Measurements from ENCODE around the gene AK8.
"Not testable (repeated sequence)": the region's sequence is repeated elsewhere in the genome, so short reads cannot be mapped to it uniquely, and the experiment has no call there.

The AK8 gene

GRCh38 chr9:132742821-132743311, 135.2 kb downstream of the AK8 start:
- DNase-seq (ENCODE audit: low read depth in 2 of 2): no peak

GRCh38 chr9:132740526-132741309, 137.4 kb downstream of the AK8 start:
- no peak for DNase-seq (ENCODE audit: low read depth in 2 of 2)

GRCh38 chr9:132739710-132740310, 138.3 kb downstream of the AK8 start:
- no peak for DNase-seq (ENCODE audit: low read depth in 2 of 2)

- no peak for DNase-seq (ENCODE audit: low read depth in 2 of 2)
Measured at GRCh38 chr9:132733260-132733815, 144.7 kb downstream of the AK8 start.

GRCh38 chr9:132732326-132733259, 145.5 kb downstream of the AK8 start:
- no peak for DNase-seq (ENCODE audit: low read depth in 2 of 2)

GRCh38 chr9:132731230-132731629, 146.9 kb downstream of the AK8 start:
- DNase-seq (ENCODE audit: low read depth in 2 of 2): no peak

GRCh38 chr9:132730054-132731033, 147.7 kb downstream of the AK8 start:
- DNase-seq (ENCODE audit: low read depth in 2 of 2): no peak

- DNase-seq (ENCODE audit: low read depth in 2 of 2): no peak
Measured at GRCh38 chr9:132729235-132729890, 148.7 kb downstream of the AK8 start.

GRCh38 chr9:132728497-132728896, 149.6 kb downstream of the AK8 start:
- DNase-seq (ENCODE audit: low read depth in 2 of 2): no peak

GRCh38 chr9:132728071-132728470, 150.0 kb downstream of the AK8 start:
- DNase-seq (ENCODE audit: low read depth in 2 of 2): no peak

- DNase-seq (ENCODE audit: low read depth in 2 of 2): no peak
Measured at GRCh38 chr9:132726576-132727130, 151.4 kb downstream of the AK8 start.

GRCh38 chr9:132725306-132725705, 152.8 kb downstream of the AK8 start:
- DNase-seq (ENCODE audit: low read depth in 2 of 2): no peak

GRCh38 chr9:132723809-132724208, 154.3 kb downstream of the AK8 start:
- no peak for DNase-seq (ENCODE audit: low read depth in 2 of 2)

GRCh38 chr9:132722564-132723065, 155.5 kb downstream of the AK8 start:
- DNase-seq (ENCODE audit: low read depth in 2 of 2): no peak

GRCh38 chr9:132721661-132722060, 156.4 kb downstream of the AK8 start:
- no peak for DNase-seq (ENCODE audit: low read depth in 2 of 2)

GRCh38 chr9:132718381-132718928, 159.6 kb downstream of the AK8 start:
- DNase-seq (ENCODE audit: low read depth in 2 of 2): not testable (repeated sequence)

- no peak for DNase-seq (ENCODE audit: low read depth in 2 of 2)
Measured at GRCh38 chr9:132717326-132717945, 160.6 kb downstream of the AK8 start.

GRCh38 chr9:132716007-132716406, 162.1 kb downstream of the AK8 start:
- no peak for DNase-seq (ENCODE audit: low read depth in 2 of 2)

GRCh38 chr9:132712753-132713152, 165.3 kb downstream of the AK8 start:
- DNase-seq (ENCODE audit: low read depth in 2 of 2): no peak
